HG03139 (cell line): ENCODE data around the gene ZDHHC19.

Source experiments
- ATAC-seq: cut with Tn5 transposase; IDR thresholded peaks from one replicate; pipeline ENCODE4 v1.9.1; 2021; ENCODE audit not compliant: unreplicated experiment

The ZDHHC19 gene

GRCh38 chr3:196150481-196150880, 60.7 kb downstream of the ZDHHC19 start:
- ATAC-seq = no peak

- ATAC-seq = no peak
Measured at GRCh38 chr3:196149831-196150301, 61.3 kb downstream of the ZDHHC19 start.

- ATAC-seq = no peak
Measured at GRCh38 chr3:196149375-196149774, 61.8 kb downstream of the ZDHHC19 start.
